OCI-LY7 (cell line): ENCODE results near the gene PARVB.

Source experiments
- CTCF ChIP-seq: fragments of 200-600 bp; sonication (generic); conservative IDR thresholded peaks from 2 replicates; pipeline ENCODE4 v1.5.1; 2014; ENCODE audit warnings: mild to moderate bottlenecking, antibody characterized with exemption, low read length, moderate library complexity, mixed read lengths
- EZH2phosphoT487 ChIP-seq: fragments of 200-600 bp; sonication (generic); IDR thresholded peaks from 2 replicates; pipeline ENCODE4 v1.6.1; 2018; ENCODE audit warnings: low read depth, borderline replicate concordance, mild to moderate bottlenecking, mixed run types, antibody characterized with exemption, low read length, moderate library complexity, mixed read lengths

GRCh38 chr22:44142421-44143104 is 118.5 kb downstream of the PARVB start:
- TF ChIP-seq CTCF (no peak), EZH2phosphoT487 (no peak)
